ENCODE data around the gene PLB1. TPM values are rescaled to one million over a fixed set of nuclear protein-coding genes. Genes with fewer than 3 reads are reported as not detected.

The PLB1 gene
- polyA plus RNA-seq, 12 donors: 1.6 to 10.3 (median 1.9) TPM; not detected in 2

DNA sequence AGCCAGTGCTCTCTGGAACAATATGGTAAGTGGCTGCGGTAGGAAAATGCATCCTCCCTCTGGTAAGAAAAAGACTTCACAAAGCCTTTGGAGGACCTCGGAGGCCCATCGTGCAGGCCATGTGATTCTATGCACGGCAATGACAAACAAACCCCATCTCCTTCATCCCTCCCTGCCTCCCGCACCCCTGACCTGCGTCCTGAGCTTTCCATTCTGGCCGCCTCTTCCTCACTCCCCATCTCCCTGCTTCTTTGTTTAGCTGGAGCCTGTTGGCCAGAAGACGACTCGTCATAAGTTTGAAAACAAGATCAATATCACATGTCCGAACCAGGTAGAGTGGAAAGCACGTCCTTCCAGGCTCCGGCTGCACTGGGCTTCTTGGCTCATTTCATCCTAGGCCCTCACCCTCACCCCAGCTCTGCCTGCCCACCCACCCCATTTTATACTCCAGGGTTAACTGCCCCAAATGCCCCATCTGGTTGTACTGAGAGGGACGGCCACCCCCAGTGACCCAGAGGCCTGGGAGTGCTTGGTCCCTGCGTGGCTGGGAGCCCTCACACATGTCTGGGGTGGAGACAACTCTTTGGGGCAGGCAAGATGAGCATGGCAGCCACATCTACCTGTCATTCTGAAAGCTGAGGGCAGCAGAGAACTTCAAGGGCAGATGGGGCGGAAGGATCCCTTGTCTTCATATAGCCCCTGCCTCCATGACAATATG lies 94.0 kb downstream of the PLB1 start:
- no peak for DNase-seq

DNA sequence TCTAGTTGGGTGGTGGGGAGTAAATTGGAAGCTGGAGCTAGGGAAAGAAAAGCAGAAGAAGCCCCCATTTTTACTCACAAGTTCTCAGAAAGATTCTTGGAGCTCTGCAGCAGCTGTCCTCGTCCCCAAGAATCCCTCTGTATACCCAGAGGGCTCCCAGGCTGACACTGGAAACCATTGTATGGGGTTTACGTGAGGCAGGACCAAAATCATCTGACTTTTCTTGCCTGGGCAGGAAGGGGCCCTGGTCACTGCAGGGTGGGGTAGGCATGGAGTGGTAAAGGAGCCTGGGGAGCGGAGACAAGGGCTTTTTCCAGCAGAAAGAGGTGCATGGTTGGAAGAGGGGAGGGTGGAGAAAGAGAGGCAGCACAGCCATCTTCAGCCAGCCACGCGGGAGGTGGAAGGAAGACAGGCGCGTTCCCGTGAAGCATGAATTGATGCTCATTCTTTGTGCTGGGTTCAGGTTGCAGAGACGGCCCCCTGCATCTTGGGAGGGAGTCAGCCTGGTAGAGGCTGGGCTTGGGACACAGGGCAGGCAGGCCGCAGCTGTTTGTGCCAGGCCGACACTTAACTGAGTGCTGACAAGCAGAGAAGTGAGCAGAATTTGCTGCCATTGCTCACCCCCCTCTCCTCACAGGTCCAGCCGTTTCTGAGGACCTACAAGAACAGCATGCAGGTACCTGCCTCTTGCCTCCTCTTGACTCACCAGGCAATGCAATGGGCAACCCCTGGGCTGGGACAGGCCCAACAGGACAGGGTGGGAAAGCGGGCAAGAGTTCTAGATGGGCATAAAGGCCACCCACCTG lies 94.8 kb downstream of the PLB1 start:
- DNase-seq: no peak

DNA sequence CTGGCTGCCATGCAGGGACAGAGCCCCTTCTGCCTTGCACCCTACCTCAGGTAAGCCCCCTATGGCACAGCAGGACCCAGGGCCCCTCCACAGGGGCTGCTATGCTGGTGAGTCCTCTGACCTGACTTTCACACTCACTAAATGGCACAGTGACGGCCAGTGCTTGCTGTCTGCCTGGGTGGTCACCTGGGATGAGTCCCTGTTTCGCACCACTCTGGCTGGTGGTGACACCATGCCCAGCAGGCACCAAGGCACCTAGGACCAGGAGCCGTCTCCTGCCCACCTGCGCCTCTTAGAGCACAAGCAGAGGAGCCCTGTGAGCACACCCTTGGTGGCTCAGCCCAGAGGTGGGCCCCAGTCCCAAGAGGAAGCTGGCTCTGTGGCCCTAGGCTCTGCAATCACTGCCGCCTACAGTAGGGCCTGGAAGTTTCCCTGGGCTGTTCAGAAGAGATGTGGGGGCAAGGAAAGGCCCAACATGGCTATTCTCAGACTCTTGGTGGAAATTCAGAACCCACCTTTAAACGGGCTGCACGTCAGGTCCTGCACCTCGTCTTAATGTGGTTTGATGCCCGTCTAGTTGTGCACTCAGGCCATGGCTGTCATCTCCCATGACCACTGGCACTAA lies 96.0 kb downstream of the PLB1 start:
- DNase-seq: no peak

DNA sequence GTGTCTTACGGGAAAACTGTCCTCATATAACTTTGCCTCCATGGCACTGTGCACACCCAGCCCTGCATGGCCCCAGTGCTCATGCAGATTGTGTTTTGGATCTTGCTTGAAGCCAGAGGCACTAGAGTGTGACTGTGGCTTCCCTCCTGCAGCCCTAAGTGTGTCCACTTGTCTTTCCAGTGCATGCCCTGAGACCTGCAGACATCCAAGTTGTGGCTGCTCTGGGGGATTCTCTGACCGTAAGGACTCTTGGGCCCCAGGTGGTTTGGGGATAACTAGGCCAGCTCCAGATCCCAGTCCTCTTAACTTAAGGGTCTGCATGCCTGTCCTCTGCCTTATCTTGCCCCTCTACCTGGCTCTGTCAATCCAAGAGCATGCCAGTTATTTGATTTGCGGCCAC lies 96.6 kb downstream of the PLB1 start:
- DNase-seq: no peak

DNA sequence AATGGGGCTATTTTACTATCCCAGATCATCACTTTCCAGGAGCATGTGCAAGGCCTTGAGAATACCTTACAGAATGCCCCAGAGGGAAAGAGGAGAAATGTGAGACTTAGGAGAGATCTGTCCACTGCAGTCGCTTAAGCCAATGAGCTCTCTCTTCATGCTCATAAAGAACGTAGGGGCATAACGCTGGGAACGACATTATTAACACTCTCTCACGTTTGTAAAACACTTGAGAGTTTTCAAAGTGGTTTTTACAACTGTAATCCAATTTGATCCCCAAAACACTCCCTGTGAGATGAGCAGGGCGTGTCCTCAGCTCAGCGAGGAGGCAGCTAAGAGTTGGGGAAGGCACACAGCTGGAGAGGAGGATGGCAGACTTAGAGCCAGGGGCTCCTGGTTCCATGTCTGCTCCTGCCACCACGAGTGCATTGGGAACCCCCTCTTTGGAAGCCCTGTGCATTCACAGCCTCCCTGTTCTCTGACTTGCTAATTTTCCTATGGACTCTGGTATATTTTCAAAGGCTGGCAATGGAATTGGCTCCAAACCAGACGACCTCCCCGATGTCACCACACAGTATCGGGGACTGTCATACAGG lies 97.4 kb downstream of the PLB1 start:
- DNase-seq: no peak

DNA sequence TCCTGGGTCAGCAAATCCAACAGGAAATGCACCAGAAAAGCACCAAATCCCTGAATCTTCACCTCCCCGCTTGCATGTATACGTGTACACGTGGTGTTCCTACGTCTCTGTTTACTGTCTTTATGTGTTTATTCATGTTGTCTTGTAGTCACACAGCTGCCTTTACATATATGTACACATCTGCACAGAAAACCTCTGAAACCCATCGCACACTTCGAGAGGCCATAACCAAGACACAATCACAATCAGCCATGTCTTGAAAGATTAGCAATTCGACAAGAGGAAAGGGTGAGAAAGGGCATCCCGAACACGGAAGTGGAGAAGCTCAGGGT lies 98.1 kb downstream of the PLB1 start:
- no peak for DNase-seq

DNA sequence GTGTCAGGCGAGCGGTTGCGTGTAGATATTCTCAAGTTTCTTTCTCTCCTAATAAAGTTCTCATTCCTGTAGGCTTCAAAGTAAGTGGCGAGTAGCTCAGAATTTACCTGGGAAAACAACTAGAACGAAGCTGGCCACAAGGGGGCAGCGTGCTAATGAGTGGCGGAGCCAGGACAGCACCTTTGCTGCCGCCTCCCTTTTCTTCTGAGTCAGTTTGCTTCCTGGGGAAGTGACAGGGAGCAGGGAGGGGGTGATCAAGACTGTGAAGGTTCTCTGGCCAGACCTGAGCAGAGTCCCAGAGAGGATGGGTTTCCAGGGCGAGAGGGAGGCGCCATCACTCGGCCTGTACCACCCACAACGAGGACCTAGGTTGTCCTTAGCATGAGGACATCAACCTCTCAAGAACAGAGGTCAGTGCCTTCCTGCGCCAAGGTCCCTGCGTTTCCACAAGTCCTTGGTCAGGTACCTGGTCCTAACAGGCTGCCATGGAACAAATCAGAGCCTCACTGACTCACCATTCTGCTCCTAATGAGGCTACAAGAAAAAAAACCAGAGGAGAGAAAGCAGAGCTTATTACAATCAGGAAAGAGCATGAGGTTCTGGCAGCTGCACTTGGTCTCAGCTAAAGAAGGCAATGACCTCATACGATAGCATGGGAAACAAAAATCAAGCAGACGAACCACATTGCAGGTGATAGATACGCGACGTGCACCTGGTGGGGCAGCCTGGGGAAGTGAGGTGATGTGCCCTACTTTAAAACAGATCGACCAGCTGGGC lies 98.7 kb downstream of the PLB1 start:
- peak; percentile 81 for DNase-seq

DNA sequence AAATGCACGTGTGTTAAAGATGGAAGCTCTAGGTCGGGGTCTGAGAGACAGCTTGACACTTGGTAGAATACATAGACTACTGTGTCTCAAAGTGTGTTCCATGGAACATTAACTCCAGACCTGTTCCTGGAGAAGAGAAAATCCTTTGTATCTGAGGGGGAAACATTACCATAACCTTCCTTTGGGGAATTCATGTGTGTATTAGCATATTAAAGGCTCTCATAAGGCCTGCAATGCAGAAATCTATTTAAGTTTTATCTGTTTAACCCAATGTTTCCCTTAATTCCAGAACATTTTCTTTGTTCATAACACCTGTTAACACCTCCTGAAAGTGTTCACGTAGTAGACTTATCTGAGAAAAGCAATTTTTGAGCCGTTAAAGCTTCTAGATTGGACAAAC lies 99.5 kb downstream of the PLB1 start:
- DNase-seq: no peak

DNA sequence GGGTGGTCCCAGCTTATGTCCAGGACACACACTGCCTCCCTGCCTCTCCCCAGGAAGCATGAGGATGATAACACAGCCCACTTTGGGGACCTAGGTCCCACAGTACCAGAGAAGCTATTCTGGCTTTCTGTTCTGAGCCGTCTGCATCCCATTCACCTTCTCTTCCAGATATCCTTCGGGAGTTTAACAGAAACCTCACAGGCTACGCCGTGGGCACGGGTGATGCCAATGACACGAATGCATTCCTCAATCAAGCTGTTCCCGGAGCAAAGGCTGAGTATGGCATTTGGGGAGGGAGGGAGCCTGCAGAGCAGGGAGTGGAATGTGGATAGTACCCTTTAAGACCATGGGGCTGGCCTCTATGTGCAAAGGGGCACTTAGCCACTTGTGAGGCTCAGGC lies 102.6 kb downstream of the PLB1 start:
- no peak for DNase-seq

DNA sequence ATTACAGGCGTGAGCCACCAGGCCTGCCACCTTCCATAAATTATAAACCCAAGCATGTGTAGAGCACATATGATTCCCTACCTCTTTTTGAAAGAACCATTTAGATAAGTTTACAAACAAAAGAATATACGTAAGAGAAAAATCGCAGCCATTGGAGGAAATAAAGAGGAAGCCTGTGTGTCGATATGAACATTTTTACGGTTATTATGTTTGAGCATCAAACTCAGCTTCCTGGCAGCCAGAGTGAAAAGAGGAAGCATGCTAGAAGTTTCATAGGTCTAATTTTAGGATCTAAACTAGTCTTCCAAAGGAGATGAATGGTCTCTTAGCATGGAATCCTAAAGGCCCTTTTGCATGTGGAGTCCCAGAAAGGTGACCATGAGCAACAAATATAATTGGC lies 104.3 kb downstream of the PLB1 start:
- no peak for DNase-seq

DNA sequence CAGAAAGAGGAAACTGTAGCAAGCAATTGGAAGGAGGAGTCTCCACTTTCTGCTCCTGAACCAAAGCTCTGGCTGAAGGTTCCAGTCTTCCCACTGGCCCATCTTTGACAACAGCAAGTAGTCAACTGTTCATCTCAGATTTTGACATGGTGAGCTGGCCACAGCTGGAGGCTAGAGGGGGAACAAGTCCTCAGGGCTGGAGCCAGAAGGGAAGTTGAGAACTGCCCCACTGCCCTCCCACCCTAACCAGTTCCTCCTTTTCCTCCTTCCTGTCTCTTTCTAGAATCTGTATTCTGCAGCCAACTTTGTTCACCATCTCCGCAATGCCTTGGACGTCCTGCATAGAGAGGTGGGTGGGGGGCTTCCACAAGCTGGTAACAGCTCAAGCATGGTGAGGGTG lies 105.8 kb downstream of the PLB1 start:
- DNase-seq: no peak

DNA sequence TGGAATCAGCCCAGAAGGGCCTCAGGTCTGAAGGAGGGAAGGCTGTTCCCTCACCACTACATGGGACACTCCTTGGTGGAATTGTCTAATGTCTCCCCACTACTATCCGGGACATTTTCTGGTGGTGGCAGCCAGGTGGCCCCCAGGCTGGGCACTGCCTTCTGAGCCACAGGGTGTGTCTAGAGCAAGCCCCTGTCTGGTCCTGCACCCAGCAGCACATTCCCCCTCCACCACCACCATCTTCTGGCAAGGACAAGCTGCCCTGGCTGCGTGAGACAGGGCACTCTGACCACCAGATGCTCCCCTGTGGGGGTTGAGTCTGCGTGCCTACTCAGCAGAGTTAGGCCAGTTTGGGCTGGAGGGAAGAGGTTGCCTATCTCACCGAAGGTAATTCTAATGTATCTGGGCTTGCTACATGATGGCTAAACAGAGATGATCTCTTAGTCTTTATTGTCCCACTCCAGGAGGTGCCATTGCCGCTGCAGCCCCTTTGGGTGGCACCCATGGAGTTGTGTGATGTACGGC lies 106.3 kb downstream of the PLB1 start:
- DNase-seq: no peak

DNA sequence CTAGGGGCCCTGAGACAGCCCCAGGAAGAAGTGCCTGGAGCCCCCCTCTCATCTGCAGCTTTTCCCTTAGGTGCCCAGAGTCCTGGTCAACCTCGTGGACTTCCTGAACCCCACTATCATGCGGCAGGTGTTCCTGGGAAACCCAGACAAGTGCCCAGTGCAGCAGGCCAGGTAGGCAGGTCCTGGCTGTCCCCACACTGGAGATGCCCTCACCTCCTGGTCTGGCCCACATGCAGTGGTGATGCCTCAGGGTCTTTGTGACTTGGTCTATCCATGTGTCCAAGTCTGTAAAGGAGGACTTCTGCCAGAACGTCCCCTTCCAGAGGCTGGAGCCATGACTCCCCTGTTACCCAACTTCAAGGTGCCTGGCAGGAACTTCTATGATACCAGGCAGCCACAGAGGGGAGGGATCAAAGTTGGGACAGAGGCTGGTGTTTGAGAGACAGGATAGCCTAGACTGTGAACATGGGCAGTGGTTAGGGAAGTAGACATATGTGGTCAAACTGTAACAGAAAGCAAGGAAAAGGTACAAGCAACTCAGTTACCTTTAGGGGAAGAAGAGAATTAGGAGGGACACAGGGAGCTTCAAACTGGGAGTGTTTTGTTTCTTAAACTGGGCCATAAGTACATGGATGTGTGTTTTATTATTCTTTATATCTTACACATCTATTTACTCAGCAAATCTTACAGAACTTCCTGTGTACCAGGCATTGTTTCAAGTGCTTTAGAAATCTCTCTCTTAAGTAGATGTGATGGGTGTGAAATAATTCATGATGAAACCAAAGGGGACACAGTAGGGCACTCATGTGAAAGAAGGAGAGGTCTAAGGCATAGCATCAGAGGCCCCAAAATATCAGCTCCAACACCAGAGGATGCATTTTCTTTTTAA lies 107.1 kb downstream of the PLB1 start:
- DNase-seq: no peak

DNA sequence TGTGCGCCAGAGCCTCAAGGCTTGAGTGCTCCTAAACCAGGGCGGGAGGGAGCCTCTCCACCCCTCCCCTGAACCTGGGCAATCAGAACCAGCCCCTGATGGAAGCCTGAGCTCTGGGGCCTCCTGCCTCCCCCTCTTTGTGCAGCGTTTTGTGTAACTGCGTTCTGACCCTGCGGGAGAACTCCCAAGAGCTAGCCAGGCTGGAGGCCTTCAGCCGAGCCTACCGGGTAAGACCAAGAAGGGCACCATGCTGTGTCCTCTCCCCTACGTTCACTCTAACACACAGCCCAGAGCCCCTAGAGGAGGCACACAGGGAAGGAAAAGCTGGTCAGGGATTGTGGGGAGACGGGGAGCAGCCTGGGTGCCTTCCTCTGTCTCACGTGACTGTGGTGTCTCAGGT lies 108.0 kb downstream of the PLB1 start:
- no peak for DNase-seq

DNA sequence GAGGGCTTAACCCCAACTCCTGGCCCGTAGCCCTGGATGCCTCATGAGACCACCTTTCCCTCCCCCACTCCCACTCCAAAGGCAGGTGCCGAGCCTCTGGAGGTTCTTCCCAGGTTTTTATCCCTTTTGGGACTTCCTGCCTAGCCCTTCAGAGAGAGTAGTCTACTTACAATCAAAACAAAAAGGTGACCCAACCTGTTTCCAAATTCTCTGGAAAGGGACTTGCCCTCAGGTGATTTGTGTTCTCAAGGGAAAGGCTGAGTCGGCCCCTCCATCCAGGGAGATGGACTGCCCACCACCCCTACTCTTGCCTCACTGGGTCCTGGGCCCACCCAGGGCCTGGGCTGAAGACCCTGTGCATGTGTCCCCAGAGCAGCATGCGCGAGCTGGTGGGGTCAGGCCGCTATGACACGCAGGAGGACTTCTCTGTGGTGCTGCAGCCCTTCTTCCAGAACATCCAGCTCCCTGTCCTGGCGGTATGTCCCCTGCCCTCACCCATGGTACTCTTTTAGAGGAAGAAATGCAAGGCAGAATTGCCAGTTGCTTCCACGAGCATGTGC lies 108.5 kb downstream of the PLB1 start:
- no peak for DNase-seq

DNA sequence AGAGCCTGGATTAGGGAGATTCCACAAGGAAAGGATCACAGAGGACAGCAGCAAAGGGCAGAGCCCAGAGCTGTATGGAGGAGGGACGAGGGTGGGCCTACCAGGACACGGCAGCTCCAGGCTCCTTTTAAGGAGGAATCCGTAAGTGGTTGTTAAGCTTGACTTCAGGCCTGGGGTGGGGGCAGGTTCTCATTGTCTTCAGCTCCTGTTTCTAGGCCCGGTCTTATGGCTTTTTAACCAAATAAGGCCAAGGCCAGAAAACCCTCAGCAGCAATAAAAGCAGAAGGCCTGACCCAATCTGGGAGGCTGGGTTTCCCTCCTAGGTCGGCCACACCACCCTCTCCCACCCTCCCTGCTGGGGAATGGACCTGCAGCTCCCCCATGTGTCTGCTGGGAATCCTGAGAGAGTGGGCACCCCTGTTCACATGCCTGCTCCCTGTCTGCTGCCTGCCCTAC lies 111.2 kb downstream of the PLB1 start:
- DNase-seq: no peak

DNA sequence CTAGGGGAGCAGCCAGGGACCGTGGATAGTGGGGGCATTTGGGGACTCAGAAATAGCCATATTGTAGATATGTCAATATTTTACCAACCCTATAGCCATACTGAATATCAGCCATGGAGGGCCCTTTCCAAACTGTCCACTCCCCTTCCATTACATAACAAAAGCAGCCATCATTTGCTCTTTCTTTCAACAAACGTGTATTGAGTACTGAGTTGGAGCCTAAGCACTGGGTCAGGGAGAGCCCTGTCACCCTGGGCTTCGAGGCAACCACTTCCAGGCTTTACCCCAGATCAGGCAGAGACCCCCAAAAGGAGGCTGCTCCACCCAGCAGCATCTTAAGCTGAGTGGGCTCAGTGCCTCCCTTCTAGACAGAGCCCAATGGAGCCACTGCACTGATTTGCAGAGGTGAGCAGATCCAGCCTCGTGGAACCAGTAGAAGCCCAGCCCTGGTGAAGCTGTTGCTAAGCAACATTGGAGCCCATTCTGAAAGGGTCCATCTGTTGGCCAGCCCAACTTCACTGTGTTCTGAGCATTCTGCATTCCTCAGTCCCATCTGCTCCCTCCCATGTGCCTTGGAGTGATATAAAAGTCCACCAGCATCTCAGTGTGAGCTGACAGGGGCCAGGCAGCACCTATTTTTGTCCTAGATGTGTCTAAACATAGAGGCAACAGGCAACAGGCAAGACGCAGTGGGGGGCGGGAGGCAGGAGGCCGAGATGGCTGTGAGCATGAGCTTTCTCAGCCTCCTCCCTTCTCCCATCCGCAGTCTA lies 112.1 kb downstream of the PLB1 start:
- no peak for DNase-seq

DNA sequence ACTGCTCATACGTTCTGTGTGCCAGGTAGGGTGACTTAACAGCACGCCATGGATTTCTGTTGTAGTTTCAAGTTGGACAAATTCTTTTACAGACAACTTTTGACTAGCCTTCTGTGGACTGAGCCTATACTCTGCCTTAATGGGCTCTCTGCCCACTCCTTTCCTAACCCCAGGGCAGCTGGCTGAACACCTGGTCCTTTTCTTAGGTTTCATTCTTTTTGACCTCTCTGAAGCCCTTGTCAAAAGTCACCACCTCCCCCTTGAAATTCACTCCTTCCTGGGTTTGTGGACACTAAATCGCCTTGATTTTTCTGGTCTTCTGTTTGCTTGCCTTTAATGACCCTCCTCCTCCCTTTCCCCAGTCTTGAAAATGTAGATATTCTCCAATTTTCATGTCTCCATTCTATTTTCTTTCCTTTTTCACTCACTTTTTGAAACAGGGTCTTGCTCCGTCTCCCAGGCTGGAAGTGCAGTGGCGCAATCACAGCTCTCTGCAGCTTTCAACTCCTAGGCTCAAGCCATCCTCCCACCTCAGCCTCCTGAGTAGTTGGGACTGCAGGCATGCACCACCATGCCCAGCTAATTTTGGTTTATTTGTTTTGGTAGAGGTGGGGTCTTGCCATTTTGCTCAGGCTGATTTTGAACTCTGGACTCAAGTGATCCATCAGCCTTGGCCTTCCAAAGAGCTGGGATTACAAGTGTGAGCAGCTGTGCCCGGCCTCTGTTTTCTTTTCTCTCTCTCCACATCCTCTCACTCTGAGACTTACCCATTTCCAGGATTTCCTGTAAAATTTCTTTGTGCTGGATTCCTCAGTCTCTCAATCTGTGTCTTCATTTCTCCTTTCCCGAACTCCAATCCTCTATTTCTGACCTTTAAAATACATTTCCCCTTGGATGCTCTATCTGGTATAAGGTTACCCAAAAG lies 112.9 kb downstream of the PLB1 start:
- no peak for DNase-seq

All from muscle of arm (tissue), 12 donors.